Brain microvascular endothelial cell (primary cell): Measurements from ENCODE around the gene KCTD17.

Experiments
- DNase-seq: peaks from one replicate; pipeline ENCODE4 v3.0.0-alpha.2; 2020
- H3K27ac ChIP-seq: fragments of 250-450 bp; sonication (Bioruptor Pico); 2 replicates; pipeline ENCODE4 v1.5.1; 2020; ENCODE audit warnings: mild to moderate bottlenecking, moderate library complexity
- H3K27me3 ChIP-seq: fragments of 250-450 bp; sonication (Bioruptor Pico); replicated peaks from 2 replicates; pipeline ENCODE4 v1.5.1; 2020; ENCODE audit warnings: mild to moderate bottlenecking
- H3K36me3 ChIP-seq: fragments of 250-450 bp; sonication (Bioruptor Pico); replicated peaks from 2 replicates; pipeline ENCODE4 v1.5.1; 2020; ENCODE audit warnings: mild to moderate bottlenecking
- H3K4me3 ChIP-seq: 2 replicates; pipeline ENCODE4 v1.5.1; 2011; ENCODE audit warnings: low read depth, mild to moderate bottlenecking, control low read depth, low read length, moderate library complexity
- CTCF ChIP-seq: IDR thresholded peaks from 2 replicates; pipeline ENCODE4 v1.5.1; 2011; ENCODE audit warnings: low read depth, mild to moderate bottlenecking, moderate library complexity, low read length, control low read depth, inconsistent platforms; ENCODE audit errors: missing control alignments
- in situ Hi-C: cut with HindIII; loops from 2 replicates; pipeline ENCODE4 v1.10.0; 2017; ENCODE audit warnings: low sequenced_read_pairs, low pct_ligation_motif_present

The KCTD17 gene

GRCh38 chr22:37009490-37009889 lies 42.1 kb upstream of the KCTD17 start:
- Histone ChIP-seq H3K27me3 (peaks cover 3% of the 10 kb centered on the region), H3K4me3 (no peak overlapping the region), H3K27ac (no peak overlapping the region), H3K36me3 (no peaks in the 10 kb centered on the region)
- no peak for TF ChIP-seq CTCF
- no peak for DNase-seq
- in situ Hi-C loops, result no loop called here

GRCh38 chr22:37010174-37010573 lies 41.4 kb upstream of the KCTD17 start:
- H3K4me3 ChIP-seq, result no peak overlapping the region
- no peak overlapping the region for H3K27ac ChIP-seq
- no peak for TF ChIP-seq CTCF
- H3K36me3 ChIP-seq, result no peaks in the 10 kb centered on the region
- peaks cover 3% of the 10 kb centered on the region for H3K27me3 ChIP-seq
- in situ Hi-C loops, result no loop called here
- DNase-seq, result no peak

GRCh38 chr22:37010976-37011375 lies 40.6 kb upstream of the KCTD17 start:
- no peak for DNase-seq
- H3K4me3 ChIP-seq, result no peak overlapping the region
- no peak for TF ChIP-seq CTCF
- in situ Hi-C loops, result no loop called here
- H3K27me3 ChIP-seq, result peaks cover 3% of the 10 kb centered on the region
- H3K27ac ChIP-seq, result no peak overlapping the region
- H3K36me3 ChIP-seq, result no peaks in the 10 kb centered on the region

GRCh38 chr22:37011472-37011871 lies 40.1 kb upstream of the KCTD17 start:
- no peaks in the 10 kb centered on the region for H3K36me3 ChIP-seq
- no peak overlapping the region for H3K27ac ChIP-seq
- TF ChIP-seq CTCF, result no peak
- peaks cover 2% of the 10 kb centered on the region for H3K27me3 ChIP-seq
- in situ Hi-C loops, result no loop called here
- DNase-seq, result no peak
- H3K4me3 ChIP-seq, result no peak overlapping the region

- TF ChIP-seq CTCF, result no peak
- no peak overlapping the region for H3K27ac ChIP-seq
- H3K4me3 ChIP-seq, result no peak overlapping the region
- H3K27me3 ChIP-seq, result no peaks in the 10 kb centered on the region
- DNase-seq, result no peak
- in situ Hi-C loops, result no loop called here
- peaks cover 3% of the 10 kb centered on the region for H3K36me3 ChIP-seq
Measured at GRCh38 chr22:37012262-37012904, 39.2 kb upstream of the KCTD17 start.

- no peak overlapping the region for H3K27ac ChIP-seq
- DNase-seq, result no peak
- H3K36me3 ChIP-seq, result peaks cover 4% of the 10 kb centered on the region
- no peaks in the 10 kb centered on the region for H3K27me3 ChIP-seq
- TF ChIP-seq CTCF, result no peak
- in situ Hi-C loops, result no loop called here
- no peak overlapping the region for H3K4me3 ChIP-seq
Measured at GRCh38 chr22:37012956-37013355, 38.6 kb upstream of the KCTD17 start.
